Skeletal muscle cell (primary cell): ENCODE measurements around the gene ZBTB16.

Source experiments
- DNase-seq: peaks from one replicate; pipeline ENCODE4 v3.0.0-alpha.2; 2010; ENCODE audit warnings: low read depth
- H3K4me3 ChIP-seq: 2 replicates; pipeline ENCODE4 v1.5.1; 2011; ENCODE audit warnings: low read depth, mild to moderate bottlenecking, control low read depth, low read length, moderate library complexity

ZBTB16 gene

GRCh38 chr11:114172055-114172861 lies 112.7 kb downstream of the ZBTB16 start:
- no peak overlapping the region for H3K4me3 ChIP-seq
- DNase-seq: no peak

- no peak for DNase-seq
- H3K4me3 ChIP-seq: no peak overlapping the region
Measured at GRCh38 chr11:114172871-114173444, 113.4 kb downstream of the ZBTB16 start.

- DNase-seq: no peak
- H3K4me3 ChIP-seq: no peak overlapping the region
Measured at GRCh38 chr11:114173843-114174242, 114.3 kb downstream of the ZBTB16 start.

- no peak for DNase-seq
- H3K4me3 ChIP-seq: no peak overlapping the region
Measured at GRCh38 chr11:114174712-114175495, 115.4 kb downstream of the ZBTB16 start.

GRCh38 chr11:114175706-114176105 lies 116.2 kb downstream of the ZBTB16 start:
- no peak for DNase-seq
- H3K4me3 ChIP-seq: no peak overlapping the region

- H3K4me3 ChIP-seq: no peak overlapping the region
Measured at GRCh38 chr11:114176321-114176720, 116.8 kb downstream of the ZBTB16 start.

GRCh38 chr11:114178656-114179055 lies 119.1 kb downstream of the ZBTB16 start:
- H3K4me3 ChIP-seq: no peak overlapping the region
- no peak for DNase-seq

More at GRCh38 chr11:114176321-114176720, 116.8 kb downstream of the ZBTB16 start:
- DNase-seq: no peak

- peak overlapping the region; percentile 30 for H3K4me3 ChIP-seq
- DNase-seq: peak; percentile 99
Measured at GRCh38 chr11:114179234-114179941, 119.9 kb downstream of the ZBTB16 start.

- no peak for DNase-seq
- peak overlapping the region; percentile 30 for H3K4me3 ChIP-seq
Measured at GRCh38 chr11:114180301-114181055, 121.0 kb downstream of the ZBTB16 start.

GRCh38 chr11:114181195-114181594 lies 121.7 kb downstream of the ZBTB16 start:
- H3K4me3 ChIP-seq: no peak overlapping the region
- DNase-seq: no peak

GRCh38 chr11:114181752-114182151 lies 122.2 kb downstream of the ZBTB16 start:
- no peak overlapping the region for H3K4me3 ChIP-seq
- DNase-seq: no peak

- no peak overlapping the region for H3K4me3 ChIP-seq
- DNase-seq: no peak
Measured at GRCh38 chr11:114182471-114183043, 123.0 kb downstream of the ZBTB16 start.

- DNase-seq: no peak
- no peak overlapping the region for H3K4me3 ChIP-seq
Measured at GRCh38 chr11:114183044-114183511, 123.6 kb downstream of the ZBTB16 start.

GRCh38 chr11:114185436-114185835 lies 125.9 kb downstream of the ZBTB16 start:
- no peak for DNase-seq
- H3K4me3 ChIP-seq: no peak overlapping the region

- DNase-seq: no peak
- no peak overlapping the region for H3K4me3 ChIP-seq
Measured at GRCh38 chr11:114187173-114187572, 127.7 kb downstream of the ZBTB16 start.

- no peak for DNase-seq
Measured at GRCh38 chr11:114188851-114189570, 129.5 kb downstream of the ZBTB16 start.

GRCh38 chr11:114190630-114191029 lies 131.1 kb downstream of the ZBTB16 start:
- DNase-seq: no peak

More at GRCh38 chr11:114188851-114189570, 129.5 kb downstream of the ZBTB16 start:
- H3K4me3 ChIP-seq: no peak overlapping the region

GRCh38 chr11:114191893-114192292 lies 132.4 kb downstream of the ZBTB16 start:
- DNase-seq: no peak
- H3K4me3 ChIP-seq: no peak overlapping the region

More at GRCh38 chr11:114190630-114191029, 131.1 kb downstream of the ZBTB16 start:
- H3K4me3 ChIP-seq: no peak overlapping the region
